PC-9 (cell line): ENCODE results near the gene HPS1. TPM values are rescaled to one million over a fixed set of nuclear protein-coding genes. Genes with fewer than 3 reads are reported as not detected.
A peak's percentile ranks its signal among the peaks of the same experiment; 100 is the strongest.

ENCODE experiments used
- BruUV-seq: library from RNA; stranded (reverse); fragments of 400-500 nt; replicated peaks from 2 replicates; lab custom pipeline; 2021; lab: Mats Ljungman, UMichigan
- CTCF ChIA-PET: fragments of 300-600 bp; sonication (Branson Sonifier 250); formaldehyde crosslinking; loops from one replicate; lab custom pipeline; 2022; ENCODE audit warnings: antibody characterized with exemption; lab: Charles Lee
- POLR2A ChIA-PET: fragments of 300-600 bp; sonication (Branson Sonifier 250); formaldehyde crosslinking; loops from one replicate; lab custom pipeline; 2022; ENCODE audit warnings: antibody characterized with exemption; ENCODE audit not compliant: unreplicated experiment; lab: Charles Lee
- DNase-seq, 2 experiments: peaks; one replicate each; pipeline versions ENCODE4 v3.0.0 to v3.0.0-alpha.2; 2015 to 2022; ENCODE audit warnings: mixed read lengths in 1 of 2
- H2AFZ ChIP-seq: fragments of 200-600 bp; sonication (generic); 2 replicates; pipeline ENCODE4 v1.8.1; 2017; ENCODE audit warnings: antibody characterized with exemption
- H3F3A ChIP-seq: fragments of 200-600 bp; sonication (generic); 2 replicates; pipeline ENCODE4 v1.8.1; 2017; ENCODE audit warnings: antibody characterized with exemption, mild to moderate bottlenecking, low read depth; ENCODE audit not compliant: insufficient read depth
- H3K27ac ChIP-seq: fragments of 200-600 bp; sonication (generic); 2 replicates; pipeline ENCODE4 v1.6.1; 2016; ENCODE audit warnings: mixed run types
- H3K27me3 ChIP-seq: fragments of 200-600 bp; sonication (generic); 2 replicates; pipeline ENCODE4 v1.6.1; 2016; ENCODE audit warnings: low read depth, mixed run types; ENCODE audit not compliant: insufficient read depth
- H3K36me3 ChIP-seq: fragments of 200-600 bp; sonication (generic); 2 replicates; pipeline ENCODE4 v1.6.1; 2016; ENCODE audit warnings: low read depth, mixed run types
- H3K4me1 ChIP-seq: fragments of 200-600 bp; sonication (generic); replicated peaks from 2 replicates; pipeline ENCODE4 v1.6.1; 2016; ENCODE audit warnings: mixed run types; ENCODE audit not compliant: insufficient read depth
- H3K4me2 ChIP-seq: fragments of 200-600 bp; sonication (generic); 2 replicates; pipeline ENCODE4 v1.6.1; 2017; ENCODE audit warnings: mixed run types
- H3K4me3 ChIP-seq: fragments of 200-600 bp; sonication (generic); 2 replicates; pipeline ENCODE4 v1.6.1; 2016; ENCODE audit warnings: mixed run types
- H3K79me2 ChIP-seq: fragments of 200-600 bp; sonication (generic); 2 replicates; pipeline ENCODE4 v1.6.1; 2017; ENCODE audit warnings: low read depth, mixed run types
- H3K9me2 ChIP-seq: fragments of 200-600 bp; sonication (generic); 2 replicates; pipeline ENCODE4 v1.8.1; 2017; ENCODE audit warnings: mild to moderate bottlenecking; ENCODE audit not compliant: insufficient read depth
- H3K9me3 ChIP-seq: fragments of 200-600 bp; sonication (generic); 2 replicates; pipeline ENCODE4 v1.8.1; 2016; ENCODE audit warnings: low read depth; ENCODE audit not compliant: insufficient read depth
- H4K20me1 ChIP-seq: fragments of 200-600 bp; sonication (generic); 2 replicates; pipeline ENCODE4 v1.8.1; 2017; ENCODE audit not compliant: insufficient read depth
- EZH2 ChIP-seq: fragments of 200-600 bp; sonication (generic); IDR thresholded peaks from 2 replicates; pipeline ENCODE4 v1.8.0; 2017; ENCODE audit warnings: antibody characterized with exemption, low read depth
- intact Hi-C: fragments of 100-400 bp; cut with micrococcal nuclease; formaldehyde crosslinking; loops from one replicate; pipeline ENCODE4 v1.10.0; 2022; ENCODE audit not compliant: unreplicated experiment
- total RNA-seq: library from RNA; stranded (reverse); gene quantifications from 2 replicates; pipeline ENCODE4 v1.2.3, GENCODE V29; 2021
- TF ChIP-seq, protein P1 (sequence below): fragments of 200-600 bp; sonication (generic); conservative IDR thresholded peaks from 2 replicates; pipeline ENCODE4 v1.6.1; 2017; ENCODE audit warnings: mixed run types, antibody characterized with exemption, mild to moderate bottlenecking, moderate library complexity

The HPS1 gene
- total RNA-seq, 1 experiment from 2014 or later, result 43.2 TPM

DNA sequence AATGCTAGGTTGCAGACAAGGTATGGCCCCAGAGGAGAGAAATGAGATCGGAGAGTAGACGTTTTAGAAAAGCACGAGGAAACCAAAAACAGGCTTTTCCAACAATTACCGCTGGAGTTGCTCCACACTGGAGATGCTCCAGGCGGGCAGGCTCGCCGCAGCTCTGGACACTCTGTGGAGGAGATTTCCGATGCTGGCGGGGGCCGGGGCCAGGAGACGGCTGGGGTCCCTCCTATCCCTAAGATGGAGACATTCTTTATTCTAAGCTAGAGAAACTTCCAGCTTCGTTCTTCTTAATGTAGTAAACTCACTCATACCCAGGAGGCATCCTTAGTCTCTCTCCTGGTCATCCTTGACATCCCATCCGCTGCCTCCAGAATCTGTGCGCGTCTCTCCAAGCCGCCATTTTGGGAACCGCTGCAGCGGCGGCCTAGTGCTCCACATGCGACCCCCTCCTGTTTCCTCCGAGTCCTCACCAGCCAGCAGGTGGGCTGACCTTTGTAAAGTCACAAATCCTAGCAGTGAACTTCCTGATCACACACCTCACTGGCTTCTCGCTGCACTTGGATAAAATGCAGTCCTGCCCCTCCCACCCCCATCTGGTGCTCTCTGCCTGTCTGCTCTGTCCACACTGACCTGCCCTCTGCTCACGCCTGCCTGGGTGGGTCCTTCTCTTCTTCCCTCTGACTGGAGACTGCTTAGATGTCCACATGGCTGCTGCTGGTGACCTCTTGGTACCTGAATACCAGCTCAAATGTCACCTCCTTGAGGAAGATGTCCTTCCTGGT lies 43.6 kb downstream of the HPS1 start:
- ChIA-PET POLR2A (interaction anchor here (0.6 kb wide), 1 partner anchor 514 kb away, joined by 3 read pairs; no protein-coding TSS in a partner anchor), CTCF (no interaction called here)
- Histone ChIP-seq H2AFZ (no peak overlapping the region), H3F3A (peaks cover 18% of the 10 kb centered on the region; the same call in 1 of the 2 replicates), H3K79me2 (no peaks in the 10 kb centered on the region), H3K4me2 (peak overlapping the region; percentile 73), H3K9me2 (no peaks in the 10 kb centered on the region), H3K9me3 (no peaks in the 10 kb centered on the region), H3K4me3 (no peak overlapping the region), H3K27ac (peak overlapping the region; percentile 90), H3K27me3 (no peaks in the 10 kb centered on the region), H3K36me3 (no peaks in the 10 kb centered on the region), H3K4me1 (peaks cover 29% of the 10 kb centered on the region), H4K20me1 (no peaks in the 10 kb centered on the region)
- no TSS peak for BruUV-seq
- intact Hi-C loops, result no loop called here
- DNase-seq, result no peak
- TF ChIP-seq, protein P1, sequence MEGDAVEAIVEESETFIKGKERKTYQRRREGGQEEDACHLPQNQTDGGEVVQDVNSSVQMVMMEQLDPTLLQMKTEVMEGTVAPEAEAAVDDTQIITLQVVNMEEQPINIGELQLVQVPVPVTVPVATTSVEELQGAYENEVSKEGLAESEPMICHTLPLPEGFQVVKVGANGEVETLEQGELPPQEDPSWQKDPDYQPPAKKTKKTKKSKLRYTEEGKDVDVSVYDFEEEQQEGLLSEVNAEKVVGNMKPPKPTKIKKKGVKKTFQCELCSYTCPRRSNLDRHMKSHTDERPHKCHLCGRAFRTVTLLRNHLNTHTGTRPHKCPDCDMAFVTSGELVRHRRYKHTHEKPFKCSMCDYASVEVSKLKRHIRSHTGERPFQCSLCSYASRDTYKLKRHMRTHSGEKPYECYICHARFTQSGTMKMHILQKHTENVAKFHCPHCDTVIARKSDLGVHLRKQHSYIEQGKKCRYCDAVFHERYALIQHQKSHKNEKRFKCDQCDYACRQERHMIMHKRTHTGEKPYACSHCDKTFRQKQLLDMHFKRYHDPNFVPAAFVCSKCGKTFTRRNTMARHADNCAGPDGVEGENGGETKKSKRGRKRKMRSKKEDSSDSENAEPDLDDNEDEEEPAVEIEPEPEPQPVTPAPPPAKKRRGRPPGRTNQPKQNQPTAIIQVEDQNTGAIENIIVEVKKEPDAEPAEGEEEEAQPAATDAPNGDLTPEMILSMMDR, result no peak
- no peak for TF ChIP-seq EZH2

DNA sequence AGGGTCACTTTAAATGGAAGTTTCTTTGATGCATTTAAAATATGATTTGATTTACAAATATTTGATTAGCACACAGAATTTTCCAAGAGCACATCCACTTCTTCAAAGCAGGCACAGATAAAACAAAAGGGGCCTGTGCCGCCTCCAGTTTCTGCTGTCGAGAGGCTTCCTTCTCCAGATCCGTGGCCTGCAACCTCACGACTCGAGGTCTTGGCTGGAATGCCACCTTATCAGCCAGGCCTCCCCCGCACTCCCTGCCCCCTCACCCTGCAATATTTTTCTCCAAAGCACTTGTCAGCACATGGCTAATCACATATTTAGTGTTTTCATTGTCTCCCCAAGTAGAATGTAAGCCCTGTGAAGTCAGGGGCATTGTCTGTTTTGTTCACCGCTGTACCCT lies 44.3 kb downstream of the HPS1 start:
- no peak for TF ChIP-seq EZH2
- TF ChIP-seq, protein P1, result no peak
- no peaks in the 10 kb centered on the region for H3K9me3 ChIP-seq
- intact Hi-C loops, result no loop called here
- no peak overlapping the region for H3K27ac ChIP-seq
- no peaks in the 10 kb centered on the region for H4K20me1 ChIP-seq
- peaks cover 29% of the 10 kb centered on the region for H3K4me1 ChIP-seq
- no peaks in the 10 kb centered on the region for H3K9me2 ChIP-seq
- no peak overlapping the region for H3K4me2 ChIP-seq
- peaks cover 18% of the 10 kb centered on the region; the same call in 1 of the 2 replicates for H3F3A ChIP-seq
- no peaks in the 10 kb centered on the region for H3K79me2 ChIP-seq
- H2AFZ ChIP-seq, result no peak overlapping the region
- DNase-seq, result no peak
- CTCF ChIA-PET, result no interaction called here
- POLR2A ChIA-PET, result interaction anchor here (0.6 kb wide), 1 partner anchor 514 kb away, joined by 3 read pairs; no protein-coding TSS in a partner anchor
- no TSS peak for BruUV-seq
- no peaks in the 10 kb centered on the region for H3K36me3 ChIP-seq
- H3K4me3 ChIP-seq, result no peak overlapping the region
- no peaks in the 10 kb centered on the region for H3K27me3 ChIP-seq

DNA sequence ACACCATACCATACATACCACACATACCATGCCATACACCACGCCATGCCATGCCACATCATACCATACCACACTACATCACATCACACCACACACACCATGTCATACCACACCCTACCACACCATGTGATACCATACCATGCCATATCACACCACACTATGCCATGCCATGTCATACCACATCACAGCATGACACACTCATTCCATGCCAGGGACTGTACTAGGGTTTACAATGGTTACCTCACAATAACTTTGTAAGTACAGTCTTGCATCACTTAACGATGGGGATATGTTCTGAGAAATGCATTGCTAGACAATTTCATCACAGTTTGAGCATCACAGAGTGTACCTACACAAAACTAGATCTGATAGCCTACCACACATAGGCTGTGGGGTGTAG lies 46.3 kb downstream of the HPS1 start:
- TF ChIP-seq, protein P1, result no peak
- no peak for TF ChIP-seq EZH2
- H3K79me2 ChIP-seq, result no peaks in the 10 kb centered on the region
- BruUV-seq, result no TSS peak

More for the DNA sequence above, 46.3 kb downstream of the HPS1 start:
- Histone ChIP-seq H3K9me2 (no peaks in the 10 kb centered on the region), H3K36me3 (no peaks in the 10 kb centered on the region), H3K4me2 (no peak overlapping the region), H3F3A (peaks cover 18% of the 10 kb centered on the region; the same call in 1 of the 2 replicates), H4K20me1 (no peaks in the 10 kb centered on the region), H3K4me3 (no peak overlapping the region), H2AFZ (no peak overlapping the region), H3K27ac (no peak overlapping the region), H3K9me3 (no peaks in the 10 kb centered on the region), H3K4me1 (peaks cover 25% of the 10 kb centered on the region), H3K27me3 (no peaks in the 10 kb centered on the region)
- intact Hi-C loops, result no loop called here
- CTCF ChIA-PET, result no interaction called here
- DNase-seq, result no peak
- POLR2A ChIA-PET, result no interaction called here
